Progenitor cell of endocrine pancreas (in vitro differentiated cells): ENCODE results near the gene TBL1X. TPM values are rescaled to one million over a fixed set of nuclear protein-coding genes. Genes with fewer than 3 reads are reported as not detected.
A peak's percentile ranks its signal among the peaks of the same experiment; 100 is the strongest.

ENCODE experiments used
- DNase-seq: peaks from one replicate; pipeline ENCODE4 v3.0.0; 2021; ENCODE audit warnings: low spot score; ENCODE audit not compliant: unreplicated experiment
- H3K27ac Mint-ChIP-seq: 2 replicates; pipeline ENCODE4 v1.8.0; 2021; ENCODE audit warnings: mild to moderate bottlenecking, moderate library complexity, mixed read lengths
- H3K27me3 Mint-ChIP-seq: 2 replicates; pipeline ENCODE4 v1.8.0; 2021; ENCODE audit warnings: mixed read lengths
- H3K36me3 Mint-ChIP-seq: 2 replicates; pipeline ENCODE4 v1.8.0; 2022; ENCODE audit warnings: mixed read lengths; ENCODE audit not compliant: insufficient read depth
- H3K4me1 Mint-ChIP-seq: 2 replicates; pipeline ENCODE4 v1.8.0; 2021; ENCODE audit warnings: low read depth, mixed read lengths
- H3K4me3 Mint-ChIP-seq: 2 replicates; pipeline ENCODE4 v1.8.0; 2021; ENCODE audit warnings: low read depth, mild to moderate bottlenecking, moderate library complexity, mixed read lengths
- H3K9me3 Mint-ChIP-seq: 2 replicates; pipeline ENCODE4 v1.8.0; 2021; ENCODE audit warnings: low read depth, mixed read lengths
- total RNA-seq: library from RNA; stranded (reverse); gene quantifications from 2 replicates; pipeline ENCODE4 v1.2.1, GENCODE V29; 2021
- TF ChIP-seq, protein P1 (sequence below): fragments of 200-600 bp; sonication (generic); IDR thresholded peaks from one replicate; pipeline ENCODE4 v1.5.0; 2021; ENCODE audit warnings: antibody characterized with exemption, mild to moderate bottlenecking; ENCODE audit not compliant: unreplicated experiment

Gene TBL1X
- total RNA-seq, 1 donor from 2014 or later, result 42.7 TPM

DNA sequence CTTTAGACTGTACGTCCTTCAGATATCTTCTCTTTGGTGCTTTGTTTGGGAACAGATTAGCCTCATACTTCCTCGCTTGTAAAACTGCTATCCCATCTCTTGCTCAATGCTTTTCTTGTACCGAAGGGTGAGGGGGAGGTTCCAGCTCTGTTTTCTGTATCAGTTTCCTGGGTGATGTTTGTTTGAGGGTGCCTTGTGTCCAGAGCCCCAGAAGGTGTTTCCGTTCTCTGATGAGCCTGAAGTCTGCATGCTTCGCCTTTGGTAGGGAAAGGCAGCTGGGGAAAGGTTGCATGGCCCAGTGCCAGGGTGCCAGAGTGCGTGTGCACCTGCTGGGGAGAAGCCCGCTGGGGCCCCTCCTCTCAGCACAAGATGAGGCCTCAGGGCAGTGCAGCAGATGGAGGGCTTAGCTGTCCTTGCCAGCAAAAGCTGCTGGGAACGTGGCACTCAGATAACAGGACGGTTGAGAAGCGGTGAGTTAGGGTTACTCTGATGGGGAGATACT, 73.7 kb downstream of the TBL1X start:
- no peak for DNase-seq
- no peak overlapping the region for H3K4me3 Mint-ChIP-seq

DNA sequence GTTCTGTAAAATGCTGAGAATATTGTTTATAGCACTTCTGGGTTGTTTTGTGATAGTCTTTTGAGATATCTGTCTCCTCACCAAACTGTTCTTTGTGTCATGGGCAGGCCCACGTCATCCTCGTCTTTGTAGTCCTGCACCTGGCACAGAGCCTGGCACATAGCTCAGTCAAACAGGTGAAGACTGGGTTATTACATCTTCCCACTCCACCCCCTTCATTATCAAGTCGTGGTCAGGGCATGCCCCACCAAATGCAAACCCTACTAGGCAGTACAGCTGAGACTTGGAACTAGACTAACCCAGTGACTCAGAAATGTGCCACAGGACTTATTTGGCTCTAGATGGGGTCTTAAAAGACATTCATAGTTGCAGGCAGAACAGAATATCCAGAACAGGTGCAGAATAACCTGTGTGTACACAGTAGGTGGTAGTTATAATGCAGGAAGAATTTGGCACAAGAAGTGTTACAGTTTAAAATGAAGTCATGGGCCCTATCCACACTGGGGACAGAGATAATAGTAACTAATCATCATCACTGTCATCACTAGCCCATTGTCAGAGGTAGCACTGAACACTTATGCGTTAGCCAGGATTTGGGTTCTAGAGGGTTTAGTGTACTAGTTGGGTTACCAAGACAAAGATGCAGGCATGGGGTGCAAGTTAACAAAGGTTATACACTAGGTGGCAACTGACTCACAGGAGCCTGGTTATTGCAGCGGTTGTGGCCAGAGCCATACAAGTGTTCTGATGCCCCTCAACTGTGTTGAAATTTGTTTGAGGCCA, 74.9 kb downstream of the TBL1X start:
- Mint-ChIP-seq H3K9me3 (peaks cover 23% of the 10 kb centered on the region), H3K36me3 (peaks cover 4% of the 10 kb centered on the region)

More for the DNA sequence above, 73.7 kb downstream of the TBL1X start:
- H3K9me3 Mint-ChIP-seq, result peaks cover 23% of the 10 kb centered on the region
- H3K4me1 Mint-ChIP-seq, result peaks cover 10% of the 10 kb centered on the region
- peaks cover 4% of the 10 kb centered on the region for H3K36me3 Mint-ChIP-seq
- no peak overlapping the region for H3K27ac Mint-ChIP-seq
- H3K27me3 Mint-ChIP-seq, result no peaks in the 10 kb centered on the region
- TF ChIP-seq, protein P1, sequence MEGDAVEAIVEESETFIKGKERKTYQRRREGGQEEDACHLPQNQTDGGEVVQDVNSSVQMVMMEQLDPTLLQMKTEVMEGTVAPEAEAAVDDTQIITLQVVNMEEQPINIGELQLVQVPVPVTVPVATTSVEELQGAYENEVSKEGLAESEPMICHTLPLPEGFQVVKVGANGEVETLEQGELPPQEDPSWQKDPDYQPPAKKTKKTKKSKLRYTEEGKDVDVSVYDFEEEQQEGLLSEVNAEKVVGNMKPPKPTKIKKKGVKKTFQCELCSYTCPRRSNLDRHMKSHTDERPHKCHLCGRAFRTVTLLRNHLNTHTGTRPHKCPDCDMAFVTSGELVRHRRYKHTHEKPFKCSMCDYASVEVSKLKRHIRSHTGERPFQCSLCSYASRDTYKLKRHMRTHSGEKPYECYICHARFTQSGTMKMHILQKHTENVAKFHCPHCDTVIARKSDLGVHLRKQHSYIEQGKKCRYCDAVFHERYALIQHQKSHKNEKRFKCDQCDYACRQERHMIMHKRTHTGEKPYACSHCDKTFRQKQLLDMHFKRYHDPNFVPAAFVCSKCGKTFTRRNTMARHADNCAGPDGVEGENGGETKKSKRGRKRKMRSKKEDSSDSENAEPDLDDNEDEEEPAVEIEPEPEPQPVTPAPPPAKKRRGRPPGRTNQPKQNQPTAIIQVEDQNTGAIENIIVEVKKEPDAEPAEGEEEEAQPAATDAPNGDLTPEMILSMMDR, result no peak

DNA sequence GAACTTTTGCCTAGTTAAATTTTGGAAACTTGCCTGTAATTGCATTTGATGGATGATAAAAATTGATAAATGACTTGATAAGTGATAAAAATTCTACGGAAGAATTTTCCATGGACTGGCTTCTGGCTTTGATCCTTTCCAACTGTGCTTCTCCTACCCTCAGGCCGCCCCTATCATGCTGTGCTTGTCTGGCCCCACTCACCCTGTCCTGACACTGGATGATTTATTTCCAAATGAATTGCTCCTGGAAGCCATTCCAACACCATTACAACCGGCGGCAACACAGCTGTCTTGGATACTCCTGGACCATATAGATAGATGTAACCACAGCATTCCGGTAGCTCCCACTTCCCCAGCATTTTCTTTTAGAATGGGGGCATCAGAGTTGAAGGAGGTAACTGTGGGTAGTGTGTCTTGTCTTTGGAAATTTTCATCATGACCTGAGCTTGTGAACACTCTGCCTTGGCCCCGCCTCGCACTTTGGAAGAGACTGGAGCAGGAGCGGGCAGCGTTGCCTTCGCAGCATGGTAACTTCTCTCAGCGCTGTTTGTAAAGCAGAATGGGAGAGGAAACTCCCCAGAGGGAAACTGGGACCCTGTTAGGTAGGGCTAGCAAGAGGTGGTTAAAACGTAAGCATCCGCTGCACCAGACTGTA, 77.4 kb downstream of the TBL1X start:
- TF ChIP-seq, protein P1, result no peak
- no peak for DNase-seq
- no peaks in the 10 kb centered on the region for H3K27me3 Mint-ChIP-seq
- H3K36me3 Mint-ChIP-seq, result peaks cover 6% of the 10 kb centered on the region
- peaks cover 26% of the 10 kb centered on the region for H3K9me3 Mint-ChIP-seq
- H3K4me3 Mint-ChIP-seq, result no peak overlapping the region
- H3K4me1 Mint-ChIP-seq, result peaks cover 10% of the 10 kb centered on the region
- peak overlapping the region; percentile 59 for H3K27ac Mint-ChIP-seq

More for the DNA sequence above, 74.9 kb downstream of the TBL1X start:
- H3K4me3 Mint-ChIP-seq, result no peak overlapping the region
- no peaks in the 10 kb centered on the region for H3K27me3 Mint-ChIP-seq
- DNase-seq, result no peak
- H3K4me1 Mint-ChIP-seq, result peaks cover 10% of the 10 kb centered on the region
- no peak overlapping the region for H3K27ac Mint-ChIP-seq
- TF ChIP-seq, protein P1, result no peak

DNA sequence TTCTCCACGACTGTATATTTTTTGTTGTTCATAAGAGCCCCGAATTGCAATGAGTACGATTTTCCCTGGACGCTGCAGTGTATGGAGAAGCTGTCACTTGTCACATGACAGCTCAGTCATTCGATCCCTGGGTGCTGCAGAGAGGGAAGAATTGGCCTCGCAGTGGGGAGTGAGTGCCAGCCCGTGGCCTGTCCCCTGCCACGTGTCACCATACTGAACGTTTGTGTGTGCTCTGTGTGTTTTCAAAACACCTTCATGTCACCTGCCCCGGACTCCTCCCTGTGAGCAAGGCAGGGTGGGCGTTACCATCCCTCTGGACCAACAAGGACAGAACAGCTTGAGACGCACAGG, 77.9 kb downstream of the TBL1X start:
- TF ChIP-seq, protein P1, result no peak
- Mint-ChIP-seq H3K27me3 (no peaks in the 10 kb centered on the region), H3K4me1 (peaks cover 10% of the 10 kb centered on the region), H3K36me3 (peaks cover 3% of the 10 kb centered on the region), H3K27ac (no peak overlapping the region), H3K4me3 (no peak overlapping the region), H3K9me3 (peaks cover 21% of the 10 kb centered on the region)
- no peak for DNase-seq

DNA sequence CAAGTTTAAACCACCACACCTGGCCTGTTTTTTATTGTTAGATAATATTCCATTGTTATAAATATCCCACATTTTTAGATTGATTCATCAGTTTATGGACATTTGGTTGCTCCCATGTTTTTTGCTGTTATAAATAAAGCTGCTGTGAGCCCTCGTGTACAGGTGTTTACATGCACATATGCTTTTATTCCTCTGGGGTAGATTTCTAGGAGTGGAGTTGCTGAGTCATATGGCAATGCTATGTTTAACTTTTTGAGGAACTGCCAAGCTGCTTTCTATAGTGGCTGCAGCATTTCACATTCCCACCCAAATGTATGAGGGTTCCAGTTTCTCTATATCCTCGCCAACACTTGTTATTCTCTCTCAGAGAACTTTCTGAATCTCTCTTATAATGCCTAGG, 90.5 kb downstream of the TBL1X start:
- Mint-ChIP-seq H3K4me1 (peaks cover 4% of the 10 kb centered on the region), H3K27ac (no peak overlapping the region), H3K4me3 (no peak overlapping the region), H3K36me3 (peaks cover 2% of the 10 kb centered on the region), H3K9me3 (peaks cover 31% of the 10 kb centered on the region), H3K27me3 (no peaks in the 10 kb centered on the region)
- no peak for DNase-seq
- TF ChIP-seq, protein P1, result no peak
